Measurements from ENCODE around the gene RARB. TPM values are rescaled to one million over a fixed set of nuclear protein-coding genes. Genes with fewer than 3 reads are reported as not detected.

RARB gene
- total RNA-seq, 2 donors from 2014 or later = not detected

DNA sequence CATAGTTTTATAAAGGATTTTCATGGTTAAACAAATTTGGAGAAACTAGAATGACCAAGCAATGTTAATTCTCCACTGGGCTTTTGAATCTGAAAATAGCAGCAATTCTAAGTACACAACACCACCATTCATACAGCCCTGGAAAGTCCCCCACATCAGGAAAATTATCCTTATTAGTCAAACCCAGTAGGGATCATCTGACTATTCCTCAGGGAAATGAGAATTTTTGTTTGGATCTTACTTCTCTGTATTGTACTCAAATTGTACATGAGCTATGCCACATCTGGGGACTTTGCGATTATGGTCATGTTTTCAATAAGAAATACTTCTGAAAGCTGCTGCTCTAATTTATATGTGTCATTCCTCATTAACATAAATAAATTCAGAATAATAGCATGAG, 46.0 kb downstream of the RARB start:
- H3K4me3 Mint-ChIP-seq = no peak overlapping the region
- H3K36me3 Mint-ChIP-seq (ENCODE audit: insufficient read depth in 2 of 2) = no peaks in the 10 kb centered on the region
- no peaks in the 10 kb centered on the region for H3K4me1 Mint-ChIP-seq (ENCODE audit: low read depth)
- H3K27me3 Mint-ChIP-seq (ENCODE audit: low read depth) = no peaks in the 10 kb centered on the region
- H3K27ac Mint-ChIP-seq = no peak overlapping the region
- DNase-seq (no peak), ATAC-seq (replicated peaks in 1 of 2) (no peak)
- peaks cover 0 to 2% of the 10 kb centered on the region in 2 donors for H3K9me3 Mint-ChIP-seq

DNA sequence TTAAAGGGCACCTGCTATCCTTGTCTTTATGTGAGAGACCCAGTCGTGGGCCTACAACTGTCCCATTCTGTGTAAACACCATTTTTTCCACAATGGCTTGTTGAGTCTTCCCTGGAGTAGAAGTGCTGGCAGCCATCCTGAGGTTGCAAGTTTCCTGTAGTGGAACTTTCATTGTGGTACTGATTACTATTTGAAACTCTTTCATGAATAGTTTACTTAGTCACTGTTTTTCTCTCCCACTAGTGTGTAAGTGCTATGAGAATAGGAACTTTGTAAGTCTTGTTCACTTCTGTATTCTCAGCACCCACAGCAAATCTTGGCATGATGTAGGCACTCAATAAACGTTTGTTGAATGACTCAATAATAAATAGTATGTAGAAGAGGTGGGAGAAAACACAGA, 48.6 kb downstream of the RARB start:
- DNase-seq (no peak), ATAC-seq (replicated peaks in 1 of 2) (no peak)
- no peaks in the 10 kb centered on the region for H3K27me3 Mint-ChIP-seq (ENCODE audit: low read depth)
- no peaks in the 10 kb centered on the region for H3K4me1 Mint-ChIP-seq (ENCODE audit: low read depth)
- peaks cover 0 to 2% of the 10 kb centered on the region in 2 donors for H3K9me3 Mint-ChIP-seq
- H3K36me3 Mint-ChIP-seq (ENCODE audit: insufficient read depth in 2 of 2) = no peaks in the 10 kb centered on the region
- no peak overlapping the region for H3K4me3 Mint-ChIP-seq
- no peak overlapping the region for H3K27ac Mint-ChIP-seq

DNA sequence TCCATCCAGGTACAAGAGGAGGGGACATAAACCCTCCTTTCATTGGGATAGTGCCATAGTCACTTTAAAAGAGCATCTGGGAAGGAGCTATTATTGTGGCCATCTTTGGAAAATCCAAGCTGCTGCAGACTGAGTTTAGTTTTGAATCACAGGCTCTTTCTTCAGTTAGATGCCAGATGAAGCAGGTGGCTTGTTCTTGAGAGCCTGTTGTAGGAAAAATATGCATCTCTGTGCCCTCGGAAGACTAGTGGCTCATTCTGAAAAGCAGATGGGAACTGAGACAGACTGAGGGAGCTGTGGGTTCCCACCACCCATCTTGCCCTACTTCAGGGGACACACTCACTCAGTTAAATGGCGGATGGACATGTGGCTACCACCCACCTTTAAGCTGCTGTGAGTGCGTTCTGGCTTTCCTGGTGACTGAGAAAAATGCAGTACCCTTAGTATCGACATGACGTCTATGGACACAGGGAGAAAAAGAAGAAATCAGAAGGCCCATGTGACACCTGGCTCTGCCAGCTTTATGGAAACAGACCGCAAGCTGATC, 50.2 kb downstream of the RARB start:
- ATAC-seq (replicated peaks in 1 of 2) (no peak), DNase-seq (no peak)
- Mint-ChIP-seq H3K4me1 (ENCODE audit: low read depth) (no peaks in the 10 kb centered on the region), H3K27ac (no peak overlapping the region), H3K27me3 (ENCODE audit: low read depth) (no peaks in the 10 kb centered on the region), H3K4me3 (no peak overlapping the region), H3K9me3 (peaks cover 0 to 2% of the 10 kb centered on the region in 2 donors), H3K36me3 (ENCODE audit: insufficient read depth in 2 of 2) (no peaks in the 10 kb centered on the region)

DNA sequence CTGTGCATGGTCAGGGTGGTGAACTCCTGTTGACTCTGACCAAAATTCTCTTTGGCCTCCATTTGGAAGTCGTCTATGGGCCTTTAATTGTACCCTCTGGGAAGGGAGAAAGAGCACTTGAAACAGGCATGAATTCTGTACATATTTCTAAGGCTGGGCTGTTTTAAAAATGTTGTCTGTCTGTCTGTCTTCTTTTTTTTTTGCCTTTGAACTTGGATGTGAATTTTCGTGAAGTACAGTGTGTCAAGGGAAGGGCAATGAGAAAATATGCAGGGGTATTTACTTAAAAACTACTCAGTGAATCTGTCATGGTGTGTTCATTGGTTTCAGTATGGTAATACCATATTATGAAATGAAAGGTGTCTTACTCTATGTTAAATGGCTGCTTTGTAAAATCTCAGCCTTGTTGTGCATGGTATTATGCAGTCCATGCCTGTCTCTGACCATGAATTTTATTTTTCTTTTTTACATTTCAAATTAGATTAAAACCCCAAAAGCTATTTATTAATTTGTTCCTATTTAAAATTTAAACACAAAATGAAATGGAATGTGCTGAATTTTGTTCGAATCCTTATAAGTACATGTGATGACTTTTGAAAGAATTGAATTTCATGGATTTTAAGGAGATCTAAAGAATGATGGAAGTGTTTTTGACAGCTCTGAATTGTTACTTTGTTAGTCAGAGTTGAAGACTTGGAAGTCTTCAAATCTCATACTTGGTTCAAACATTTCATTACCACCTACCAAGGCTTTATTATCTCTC, 51.1 kb downstream of the RARB start:
- H3K4me1 Mint-ChIP-seq (ENCODE audit: low read depth) = no peaks in the 10 kb centered on the region

DNA sequence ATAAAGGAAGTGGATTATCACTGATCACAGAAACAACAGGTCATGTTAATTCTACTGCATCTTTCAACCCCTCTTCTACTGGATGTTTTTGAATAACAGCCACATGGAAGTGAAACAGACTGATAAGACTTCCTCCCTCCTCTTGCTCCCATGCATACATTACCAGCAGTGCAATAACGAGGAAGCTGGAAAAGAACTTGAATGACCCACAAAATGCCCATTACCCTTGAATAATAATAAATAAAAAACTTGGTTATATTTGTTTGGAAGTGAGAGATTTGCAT, 51.6 kb downstream of the RARB start:
- Mint-ChIP-seq H3K4me3 (no peak overlapping the region), H3K27ac (no peak overlapping the region), H3K36me3 (ENCODE audit: insufficient read depth in 2 of 2) (no peaks in the 10 kb centered on the region), H3K9me3 (peaks cover 0 to 2% of the 10 kb centered on the region in 2 donors), H3K4me1 (ENCODE audit: low read depth) (no peaks in the 10 kb centered on the region), H3K27me3 (ENCODE audit: low read depth) (no peaks in the 10 kb centered on the region)
- ATAC-seq (replicated peaks in 1 of 2) (no peak), DNase-seq (no peak)

More for the DNA sequence above, 51.1 kb downstream of the RARB start:
- H3K9me3 Mint-ChIP-seq = peaks cover 0 to 2% of the 10 kb centered on the region in 2 donors
- ATAC-seq (replicated peaks in 1 of 2) (no peak), DNase-seq (no peak)
- H3K4me3 Mint-ChIP-seq = no peak overlapping the region
- H3K27ac Mint-ChIP-seq = no peak overlapping the region
- H3K27me3 Mint-ChIP-seq (ENCODE audit: low read depth) = no peaks in the 10 kb centered on the region
- no peaks in the 10 kb centered on the region for H3K36me3 Mint-ChIP-seq (ENCODE audit: insufficient read depth in 2 of 2)

DNA sequence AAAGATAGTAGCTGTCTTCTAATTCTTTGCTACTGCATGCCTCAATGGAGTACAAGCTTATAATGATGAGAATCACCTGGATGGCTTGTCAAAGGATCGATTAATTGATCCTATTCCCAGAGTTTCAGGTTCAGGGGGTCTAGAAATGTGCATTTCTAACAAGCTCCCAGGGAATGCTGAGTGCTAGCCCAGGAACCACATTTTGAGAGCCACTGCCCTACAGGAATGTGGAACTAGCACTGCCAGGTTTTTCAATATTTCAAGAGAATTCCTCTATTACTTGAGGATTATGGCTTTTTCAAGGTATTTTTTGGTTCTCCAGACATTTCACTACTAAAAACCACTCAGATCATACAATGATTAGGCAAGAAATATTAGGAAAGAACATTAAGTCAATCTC, 52.7 kb downstream of the RARB start:
- Mint-ChIP-seq H3K4me1 (ENCODE audit: low read depth) (no peaks in the 10 kb centered on the region), H3K27ac (no peak overlapping the region), H3K27me3 (ENCODE audit: low read depth) (no peaks in the 10 kb centered on the region), H3K9me3 (peaks cover 0 to 2% of the 10 kb centered on the region in 2 donors), H3K36me3 (ENCODE audit: insufficient read depth in 2 of 2) (no peaks in the 10 kb centered on the region), H3K4me3 (no peak overlapping the region)
- no peak for DNase-seq
- no peak for ATAC-seq (replicated peaks in 1 of 2)

DNA sequence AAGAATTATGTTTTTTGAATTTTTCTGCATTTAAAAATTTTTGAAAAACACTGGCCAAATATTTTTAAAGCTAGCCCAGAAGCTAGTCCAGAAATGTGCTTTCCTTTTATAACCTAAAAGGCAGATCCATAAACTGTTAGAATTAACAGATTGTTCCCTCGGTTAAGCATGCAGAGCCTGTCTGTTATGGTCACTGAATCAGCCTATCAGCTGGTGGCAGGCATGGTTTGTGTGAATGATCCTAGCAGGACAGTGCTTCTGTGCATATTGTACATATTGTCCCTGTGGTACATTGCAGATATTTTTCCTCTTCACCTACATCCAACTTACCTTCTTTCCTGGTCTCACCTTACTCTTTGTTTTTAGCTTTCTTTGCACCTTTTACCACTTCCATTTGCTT, 53.3 kb downstream of the RARB start:
- ATAC-seq (replicated peaks in 1 of 2) = no peak
- Mint-ChIP-seq H3K4me1 (ENCODE audit: low read depth) (no peaks in the 10 kb centered on the region), H3K9me3 (peaks cover 0 to 2% of the 10 kb centered on the region in 2 donors), H3K4me3 (no peak overlapping the region), H3K27me3 (ENCODE audit: low read depth) (no peaks in the 10 kb centered on the region), H3K36me3 (ENCODE audit: insufficient read depth in 2 of 2) (no peaks in the 10 kb centered on the region), H3K27ac (no peak overlapping the region)
- no peak for DNase-seq

DNA sequence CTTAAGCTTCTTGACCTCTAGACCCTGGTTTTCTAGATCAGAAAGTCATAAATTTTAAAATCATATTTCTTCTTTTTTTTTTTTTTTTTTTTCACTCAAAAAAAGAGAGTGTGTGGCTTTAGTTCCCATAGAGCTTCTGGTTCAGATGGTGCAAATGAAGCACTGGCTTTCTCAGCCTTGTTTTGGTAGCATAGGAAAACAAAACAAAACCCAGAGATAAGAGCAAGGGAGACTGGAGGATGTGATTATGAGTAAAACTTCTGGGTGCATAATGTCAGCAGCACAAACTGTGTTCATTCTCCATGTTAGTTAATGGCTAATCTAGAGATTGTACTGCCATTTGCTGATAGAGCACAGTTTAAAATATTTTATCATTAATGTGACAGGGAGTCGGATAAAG, 55.4 kb downstream of the RARB start:
- no peak for ATAC-seq (replicated peaks in 1 of 2)
- no peak overlapping the region for H3K4me3 Mint-ChIP-seq
- no peaks in the 10 kb centered on the region for H3K36me3 Mint-ChIP-seq (ENCODE audit: insufficient read depth in 2 of 2)
- H3K27me3 Mint-ChIP-seq (ENCODE audit: low read depth) = no peaks in the 10 kb centered on the region
- H3K9me3 Mint-ChIP-seq = no peaks in the 10 kb centered on the region
- DNase-seq = no peak
- H3K4me1 Mint-ChIP-seq (ENCODE audit: low read depth) = no peaks in the 10 kb centered on the region
- no peak overlapping the region for H3K27ac Mint-ChIP-seq

DNA sequence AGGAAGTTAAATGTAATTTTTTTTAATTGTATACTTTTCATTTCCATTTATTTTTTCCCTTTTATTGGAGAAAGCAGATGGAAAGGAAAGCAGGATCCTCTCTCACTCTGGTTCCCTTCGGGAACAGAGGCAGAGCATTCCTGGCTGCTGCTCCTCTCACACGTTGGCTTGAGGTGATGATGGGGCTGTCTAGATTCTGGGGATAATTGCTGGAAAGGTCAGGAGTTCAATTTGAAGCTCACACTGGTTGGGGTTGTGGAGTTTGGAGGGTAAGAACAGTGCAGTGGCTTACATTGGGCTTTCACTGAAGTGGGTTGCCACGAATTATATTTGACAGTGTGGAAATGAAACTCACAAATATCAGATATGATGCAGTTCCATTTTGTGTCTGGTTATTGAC, 57.6 kb downstream of the RARB start:
- no peak overlapping the region for H3K27ac Mint-ChIP-seq
- no peaks in the 10 kb centered on the region for H3K36me3 Mint-ChIP-seq (ENCODE audit: insufficient read depth in 2 of 2)
- DNase-seq = no peak
- no peak for ATAC-seq (replicated peaks in 1 of 2)
- no peak overlapping the region for H3K4me3 Mint-ChIP-seq
- H3K4me1 Mint-ChIP-seq (ENCODE audit: low read depth) = no peaks in the 10 kb centered on the region
- H3K9me3 Mint-ChIP-seq = no peaks in the 10 kb centered on the region
- H3K27me3 Mint-ChIP-seq (ENCODE audit: low read depth) = no peaks in the 10 kb centered on the region

DNA sequence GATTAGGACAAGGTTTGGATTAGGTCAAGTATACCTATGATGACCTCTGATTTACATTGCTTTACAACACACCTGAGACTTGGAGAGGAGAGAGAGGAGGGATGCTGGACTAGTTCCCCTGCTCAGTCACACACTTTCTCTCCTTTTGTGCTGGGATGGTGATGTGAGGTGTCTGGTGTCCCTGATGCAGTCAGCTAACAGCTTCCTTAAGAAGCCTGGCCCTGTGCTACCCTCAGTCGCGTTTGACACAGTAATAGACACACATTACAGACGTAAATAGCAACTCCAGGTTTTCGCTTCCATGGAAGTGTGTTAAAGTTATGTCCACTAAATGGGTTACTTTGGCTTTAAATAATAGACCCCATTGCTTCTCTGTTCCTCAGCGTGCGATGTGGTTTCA, 58.9 kb downstream of the RARB start:
- DNase-seq = no peak
- Mint-ChIP-seq H3K9me3 (no peaks in the 10 kb centered on the region), H3K27ac (no peak overlapping the region), H3K27me3 (ENCODE audit: low read depth) (no peaks in the 10 kb centered on the region), H3K36me3 (ENCODE audit: insufficient read depth in 2 of 2) (no peaks in the 10 kb centered on the region), H3K4me1 (ENCODE audit: low read depth) (no peaks in the 10 kb centered on the region), H3K4me3 (no peak overlapping the region)
- ATAC-seq (replicated peaks in 1 of 2) = no peak

DNA sequence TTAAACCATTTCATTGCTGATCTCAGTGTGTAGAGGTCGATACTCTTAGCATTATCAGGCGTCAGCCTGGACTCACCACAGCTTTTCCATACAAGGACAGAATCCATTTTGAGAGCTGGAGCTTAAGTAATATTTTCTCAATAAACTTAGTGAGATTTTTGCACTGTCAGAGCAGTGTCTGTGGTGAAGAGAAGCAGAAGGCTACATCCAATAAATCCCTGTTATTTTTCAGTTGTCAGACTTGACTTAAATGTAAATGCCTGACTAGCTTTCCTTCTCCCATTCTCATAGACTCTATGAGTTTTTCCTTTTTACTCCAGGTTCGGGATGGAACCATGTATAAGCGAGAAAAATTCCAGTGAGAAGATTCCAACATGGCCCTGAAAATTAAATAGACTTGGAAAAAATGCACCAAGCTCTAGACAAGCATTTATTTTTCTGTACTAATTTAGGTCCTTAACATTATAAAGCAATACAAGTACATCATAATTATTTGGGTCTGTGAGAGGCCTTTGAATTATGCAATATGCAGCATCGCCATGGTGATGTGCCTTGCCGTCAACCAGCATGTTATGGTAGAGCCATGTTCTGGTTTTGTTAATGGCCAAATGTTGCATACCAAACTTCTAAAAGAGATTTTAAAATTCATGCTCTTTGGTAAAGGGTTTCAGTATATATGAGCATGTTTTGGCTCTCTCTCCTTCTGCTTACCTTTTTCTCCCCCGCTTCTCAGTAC, 62.0 kb downstream of the RARB start:
- DNase-seq (no peak), ATAC-seq (replicated peaks in 1 of 2) (no peak)
- no peak overlapping the region for H3K27ac Mint-ChIP-seq
- peaks cover 7 to 11% of the 10 kb centered on the region in 2 donors for H3K36me3 Mint-ChIP-seq (ENCODE audit: insufficient read depth in 2 of 2)
- H3K4me3 Mint-ChIP-seq = no peak overlapping the region
- H3K27me3 Mint-ChIP-seq (ENCODE audit: low read depth) = no peaks in the 10 kb centered on the region
- H3K9me3 Mint-ChIP-seq = peaks cover 9 to 12% of the 10 kb centered on the region in 2 donors
- H3K4me1 Mint-ChIP-seq (ENCODE audit: low read depth) = no peaks in the 10 kb centered on the region

DNA sequence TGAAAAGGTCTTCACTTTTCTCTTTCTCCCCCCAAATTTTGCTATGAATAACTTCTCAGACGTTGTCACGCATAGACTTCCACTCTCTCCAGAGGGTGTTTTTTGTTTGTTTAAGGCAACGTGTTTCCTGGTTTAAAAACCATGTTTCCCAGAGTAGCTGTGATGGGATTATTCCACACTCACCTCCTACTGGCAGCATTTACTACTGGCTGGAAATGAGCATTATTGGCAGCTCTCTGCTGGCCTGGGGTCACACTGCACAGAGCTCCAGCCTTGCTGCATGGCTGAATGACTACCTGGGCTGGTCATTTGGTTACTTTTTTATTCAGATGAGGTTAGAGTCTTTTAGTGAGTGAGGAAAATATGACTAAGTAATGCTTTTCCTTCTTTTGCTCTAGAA, 65.2 kb downstream of the RARB start:
- Mint-ChIP-seq H3K36me3 (ENCODE audit: insufficient read depth in 2 of 2) (peaks cover 7 to 13% of the 10 kb centered on the region in 2 donors), H3K4me1 (ENCODE audit: low read depth) (no peaks in the 10 kb centered on the region), H3K9me3 (peaks cover 11 to 19% of the 10 kb centered on the region in 2 donors), H3K4me3 (no peak overlapping the region), H3K27ac (no peak overlapping the region), H3K27me3 (ENCODE audit: low read depth) (no peaks in the 10 kb centered on the region)
- no peak for DNase-seq
- no peak for ATAC-seq (replicated peaks in 1 of 2)

DNA sequence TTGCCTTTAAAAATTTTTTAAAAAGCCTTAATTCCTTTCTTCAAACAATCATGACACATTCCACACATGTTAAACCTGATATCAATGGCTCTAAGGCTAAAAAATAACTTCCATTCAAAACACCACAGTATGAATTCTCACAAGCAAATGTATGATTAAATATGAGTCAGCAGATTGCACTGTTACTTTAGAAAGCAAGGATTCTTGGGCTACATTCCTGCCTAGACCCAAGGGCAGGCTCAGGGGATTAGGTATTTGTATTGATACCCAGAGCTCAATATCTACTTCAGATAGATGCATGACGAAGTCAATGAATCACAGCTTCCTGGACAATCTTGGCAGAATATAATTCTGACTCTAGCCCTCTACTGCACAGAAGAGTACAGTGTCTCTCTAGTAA, 65.7 kb downstream of the RARB start:
- DNase-seq (no peak), ATAC-seq (replicated peaks in 1 of 2) (no peak)
- peaks cover 7 to 13% of the 10 kb centered on the region in 2 donors for H3K36me3 Mint-ChIP-seq (ENCODE audit: insufficient read depth in 2 of 2)
- H3K9me3 Mint-ChIP-seq = peaks cover 11 to 19% of the 10 kb centered on the region in 2 donors
- H3K27ac Mint-ChIP-seq = no peak overlapping the region
- no peaks in the 10 kb centered on the region for H3K27me3 Mint-ChIP-seq (ENCODE audit: low read depth)
- no peaks in the 10 kb centered on the region for H3K4me1 Mint-ChIP-seq (ENCODE audit: low read depth)
- H3K4me3 Mint-ChIP-seq = no peak overlapping the region
